ELR (cell line): ENCODE data around the gene VSIG8.

Experiments used
- DNase-seq: peaks from one replicate; pipeline ENCODE4 v3.0.0-alpha.2; 2015; ENCODE audit warnings: low read depth

The VSIG8 gene

GRCh38 chr1:159856576-159856975 is 5.9 kb downstream of the VSIG8 start:
- DNase-seq, result peak; percentile 35

- DNase-seq, result no peak
These were observed 6.7 kb downstream of the VSIG8 start for GRCh38 chr1:159855709-159856108.

DNA sequence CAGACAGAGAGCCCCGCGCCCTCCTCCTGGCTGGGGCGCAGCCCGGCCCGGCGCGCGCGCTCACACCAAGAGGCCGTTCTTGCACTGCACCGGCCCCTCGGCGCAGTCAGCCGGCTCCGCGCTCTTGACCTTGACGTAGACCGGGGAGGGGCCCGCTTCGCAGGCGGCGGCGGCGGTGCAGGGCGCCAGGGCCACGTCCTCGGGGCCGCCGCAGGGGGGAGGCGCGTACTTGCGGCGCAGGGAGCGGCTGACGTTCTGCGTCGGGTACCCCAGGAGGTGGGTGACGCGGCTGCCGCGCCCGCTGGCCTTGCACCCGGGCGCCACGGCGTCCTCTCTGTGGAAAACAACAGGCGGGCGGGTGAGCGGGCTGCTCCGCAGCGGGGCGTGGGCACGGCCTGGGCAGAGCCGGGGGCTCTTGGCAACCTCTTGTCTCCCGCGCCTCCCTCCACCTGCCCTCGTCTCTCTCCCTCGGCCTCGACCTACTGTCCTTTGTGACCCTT is 7.7 kb downstream of the VSIG8 start:
- DNase-seq, result peak; percentile 92

DNA sequence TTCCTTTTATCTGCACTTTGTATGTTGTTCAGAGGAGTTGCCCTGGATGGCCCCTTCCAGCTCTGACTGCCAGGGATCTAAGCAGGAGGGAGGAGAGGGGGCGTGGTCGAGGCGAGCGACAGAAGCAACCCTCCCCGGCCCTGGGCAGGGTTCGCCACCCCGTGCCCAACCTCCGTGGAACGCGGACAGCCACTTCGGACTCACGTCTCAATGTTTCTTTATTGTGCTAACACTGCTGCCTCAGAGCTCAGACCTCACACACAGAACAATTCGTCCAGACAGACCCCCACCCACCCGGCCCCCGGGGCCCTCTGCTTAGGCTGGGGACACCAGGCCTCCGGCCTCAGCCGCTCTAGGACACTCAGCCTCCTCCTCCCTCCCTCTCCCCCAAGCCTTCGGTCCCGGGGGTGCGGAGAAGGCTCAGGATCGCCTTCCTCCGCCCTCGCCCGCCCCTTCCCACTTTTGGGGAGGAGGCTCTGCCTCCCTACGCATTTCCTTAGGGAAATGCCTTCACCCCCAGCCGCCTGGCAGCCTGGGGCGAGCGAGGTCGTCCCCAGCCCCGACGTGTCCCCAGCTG is 8.3 kb downstream of the VSIG8 start:
- DNase-seq, result peak; percentile 80

DNA sequence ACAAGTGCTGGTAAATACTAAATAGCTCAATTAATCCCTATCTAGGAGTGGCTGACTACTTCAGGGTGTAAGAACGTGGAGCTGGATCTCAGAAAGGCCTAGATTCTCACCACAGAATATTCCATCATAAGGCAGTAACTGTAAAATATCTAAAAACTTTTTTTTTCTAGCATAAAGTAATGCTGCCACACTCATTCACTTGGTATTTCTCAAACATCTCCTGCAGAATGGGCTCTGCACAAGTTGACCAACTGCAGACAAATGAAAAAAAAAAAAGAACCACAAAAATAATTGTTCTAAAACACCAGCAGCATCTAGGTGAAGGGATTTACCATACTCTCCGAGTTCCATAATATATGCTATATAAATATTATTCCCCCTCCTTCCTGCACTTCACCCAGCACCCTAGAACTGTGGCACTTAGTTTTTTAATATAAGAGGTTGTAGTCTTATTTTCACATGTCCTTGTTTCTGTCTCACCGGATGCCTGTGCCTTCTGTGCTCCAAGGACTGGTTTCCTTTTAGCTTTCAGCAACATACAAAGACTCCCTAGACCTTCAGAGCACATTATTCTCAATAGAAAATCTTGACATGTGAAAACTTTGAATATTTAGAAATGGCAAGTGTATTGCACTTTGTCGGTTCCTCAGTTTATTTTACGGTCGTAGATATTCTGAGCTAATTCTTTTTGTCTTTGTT is 8.9 kb downstream of the VSIG8 start:
- peak; percentile 71 for DNase-seq

- DNase-seq, result peak; percentile 65
These were observed 11.1 kb downstream of the VSIG8 start for GRCh38 chr1:159851407-159851806.

GRCh38 chr1:159849626-159850366 is 12.7 kb downstream of the VSIG8 start:
- peak; percentile 89 for DNase-seq

DNA sequence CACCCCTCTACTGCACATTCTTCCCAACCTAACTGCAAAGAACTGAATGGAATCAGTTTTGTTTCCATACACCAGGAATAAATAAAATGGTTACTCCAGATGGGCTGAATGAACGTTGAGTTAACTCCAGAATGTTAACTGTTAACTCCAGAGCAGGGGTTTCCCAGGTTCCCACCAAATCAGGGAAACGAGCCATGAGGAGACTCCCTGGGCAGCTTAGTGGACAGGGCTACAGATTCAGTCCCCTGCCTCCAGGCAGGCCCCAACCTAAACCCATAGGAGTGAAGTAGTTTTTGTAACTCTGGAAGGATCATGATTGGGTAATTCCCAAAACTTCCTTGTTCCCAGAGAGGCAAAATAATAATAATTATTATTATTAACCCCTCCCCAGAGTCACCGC is 14.1 kb downstream of the VSIG8 start:
- DNase-seq, result no peak

DNA sequence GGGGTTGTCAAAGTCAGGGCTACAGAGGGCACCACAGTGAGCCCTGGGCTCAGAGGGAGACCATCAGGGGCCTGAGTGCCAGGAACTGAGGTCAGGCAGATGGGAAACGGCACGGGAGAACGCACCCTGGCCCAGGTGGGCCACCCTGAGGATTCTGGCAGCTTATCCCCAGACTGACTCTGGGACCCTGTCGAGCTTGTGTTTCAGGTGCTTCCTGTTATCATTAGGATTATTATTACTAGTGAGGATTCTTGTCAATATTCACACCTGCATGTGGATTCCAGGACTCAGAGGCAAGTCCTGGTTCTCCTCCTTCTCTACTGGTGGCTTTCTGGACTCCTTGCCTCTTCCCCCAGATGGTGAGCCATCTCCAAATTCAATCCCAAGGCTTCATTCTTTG is 15.2 kb downstream of the VSIG8 start:
- DNase-seq, result no peak

GRCh38 chr1:159845751-159846629 is 16.5 kb downstream of the VSIG8 start:
- no peak for DNase-seq

DNA sequence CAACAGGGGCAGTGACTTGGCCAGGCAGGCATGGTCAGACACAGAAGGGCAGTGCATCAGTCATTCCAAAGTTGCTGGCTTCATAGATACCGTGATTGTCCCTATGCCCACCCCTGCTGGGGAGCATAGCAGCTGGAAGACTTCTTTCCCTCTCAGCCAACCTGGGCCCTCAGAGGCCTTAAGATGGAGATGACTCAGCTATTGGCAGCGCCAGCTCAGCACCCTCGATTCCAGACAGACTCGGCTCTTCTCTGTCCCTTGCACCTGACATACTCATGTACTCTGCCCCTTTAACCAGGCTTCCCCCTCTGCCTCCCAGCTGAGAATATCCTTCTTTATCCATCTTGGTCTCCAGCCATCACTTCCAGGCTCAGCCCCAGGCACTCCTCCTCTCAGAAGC is 19.0 kb downstream of the VSIG8 start:
- DNase-seq, result peak; percentile 43

DNA sequence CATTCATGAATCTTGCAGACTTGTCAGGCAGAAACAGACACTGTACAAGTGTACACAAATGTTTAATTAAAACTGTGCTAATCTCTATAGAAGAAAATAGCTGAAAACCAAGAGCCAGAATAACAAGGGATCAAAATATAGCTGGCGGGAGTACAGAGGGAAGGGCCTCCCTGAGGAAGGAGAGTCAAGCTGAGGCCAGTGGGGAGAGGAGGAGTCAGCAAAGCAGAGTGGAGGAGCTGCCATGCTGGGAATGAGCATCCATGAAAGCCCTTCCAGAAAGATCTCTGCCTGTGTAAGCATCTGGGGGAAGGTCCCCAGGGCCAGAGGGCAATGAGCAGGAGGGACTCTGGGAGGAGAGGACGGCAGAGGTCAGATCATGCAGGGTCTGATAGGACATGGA is 20.7 kb downstream of the VSIG8 start:
- DNase-seq, result no peak

DNA sequence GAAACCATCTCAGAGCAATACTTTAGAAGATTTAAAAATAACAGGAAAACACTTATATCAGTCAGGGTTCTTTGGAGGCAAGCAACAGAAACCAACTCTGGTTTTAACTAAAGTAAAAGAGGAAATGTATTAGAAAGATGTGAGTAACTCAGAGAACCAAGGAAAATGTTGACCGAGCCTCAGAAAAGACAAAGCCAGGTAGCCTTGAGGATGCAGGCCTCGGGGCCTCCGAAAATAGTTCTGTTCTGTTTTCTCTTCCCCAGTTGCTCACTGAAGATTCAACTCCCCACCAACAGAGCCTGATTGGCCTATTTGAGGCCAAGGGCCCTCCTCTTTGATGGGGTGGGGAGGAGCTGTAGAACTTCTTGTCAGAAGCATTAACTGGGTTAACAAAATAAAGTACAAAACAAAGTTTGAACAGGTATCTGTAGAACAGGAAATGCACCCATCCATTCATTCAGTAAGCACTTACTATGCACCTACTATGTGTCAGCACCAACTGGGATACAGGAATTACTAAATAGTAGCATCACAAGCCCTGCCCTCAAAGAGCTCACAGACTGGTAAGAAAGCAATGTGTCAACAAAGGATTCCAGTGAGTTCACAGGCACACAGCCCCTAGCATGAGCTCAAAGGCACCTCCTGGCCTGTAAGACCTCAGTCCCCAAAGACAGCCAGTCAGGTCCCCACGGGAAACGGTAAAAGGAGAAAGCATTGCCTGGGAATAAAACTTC is 23.2 kb downstream of the VSIG8 start:
- no peak for DNase-seq

- no peak for DNase-seq
These were observed 23.7 kb downstream of the VSIG8 start for GRCh38 chr1:159838715-159839114.

DNA sequence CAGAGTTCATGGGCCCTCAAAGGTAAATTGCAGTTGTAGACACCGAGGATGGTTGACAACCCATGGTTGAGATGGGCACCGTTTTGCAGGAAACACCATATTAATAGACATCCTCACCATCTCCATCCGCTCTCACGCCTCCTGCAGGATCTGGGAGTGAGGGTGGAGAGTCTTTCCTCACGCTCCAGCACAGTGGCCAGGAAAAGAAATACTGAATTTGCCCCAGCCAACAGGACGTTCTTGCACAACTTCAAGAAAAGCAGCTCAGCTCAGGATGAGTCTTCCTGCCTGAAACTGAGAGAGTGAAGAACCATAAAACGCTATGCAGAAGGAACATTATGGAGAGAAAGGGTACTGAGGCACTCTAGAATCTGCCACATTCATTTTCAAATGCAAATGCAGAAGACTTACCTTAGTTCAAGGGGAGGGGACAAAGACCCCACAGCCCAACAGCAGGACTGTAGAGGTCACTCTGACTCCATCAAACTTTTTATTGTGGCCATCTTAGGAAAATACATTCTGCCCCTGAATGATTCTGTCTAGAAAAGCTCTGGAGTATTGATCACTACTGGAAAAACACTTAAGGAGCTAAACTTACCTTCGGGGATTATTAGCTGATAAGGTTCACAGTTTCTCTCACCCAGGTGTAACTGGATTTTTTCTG is 26.5 kb downstream of the VSIG8 start:
- DNase-seq, result no peak

DNA sequence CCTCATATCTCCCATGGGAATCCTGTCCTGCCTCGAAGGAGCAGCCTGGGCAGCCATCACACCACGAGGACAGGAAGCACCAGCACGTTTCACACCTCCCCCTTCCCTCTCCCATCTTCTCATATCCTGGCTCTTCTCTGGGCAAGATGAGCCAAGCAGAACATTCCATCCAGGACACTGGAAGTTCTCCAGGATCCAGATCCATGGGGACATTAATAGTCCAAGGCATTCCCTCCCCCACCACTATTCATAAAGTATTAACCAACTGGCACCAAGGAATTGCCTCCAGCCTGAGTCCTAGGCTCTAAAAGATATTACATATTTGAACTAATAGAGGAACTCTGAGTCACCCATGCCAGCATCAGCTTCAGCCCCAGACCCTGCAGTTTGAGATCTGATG is 27.1 kb downstream of the VSIG8 start:
- peak; percentile 17 for DNase-seq

DNA sequence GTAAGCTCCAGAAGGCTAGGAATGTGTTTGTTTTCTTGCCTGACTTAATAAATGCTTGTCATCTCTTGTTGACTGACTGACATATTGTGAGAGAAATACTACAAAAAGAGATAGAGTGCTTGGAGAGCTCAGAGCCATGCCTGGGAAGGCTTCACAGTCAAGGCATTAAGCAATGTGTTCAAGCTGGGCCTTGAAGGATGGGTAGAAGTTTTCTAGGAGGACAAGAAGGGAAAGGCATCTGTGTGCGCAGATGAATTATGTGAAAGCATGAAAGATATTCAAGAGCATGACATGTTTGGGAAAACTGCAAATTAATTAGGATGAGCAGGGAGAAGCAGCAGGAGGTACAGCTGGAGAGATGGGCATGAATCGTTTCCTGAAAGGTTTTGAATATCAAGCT is 30.1 kb downstream of the VSIG8 start:
- no peak for DNase-seq

DNA sequence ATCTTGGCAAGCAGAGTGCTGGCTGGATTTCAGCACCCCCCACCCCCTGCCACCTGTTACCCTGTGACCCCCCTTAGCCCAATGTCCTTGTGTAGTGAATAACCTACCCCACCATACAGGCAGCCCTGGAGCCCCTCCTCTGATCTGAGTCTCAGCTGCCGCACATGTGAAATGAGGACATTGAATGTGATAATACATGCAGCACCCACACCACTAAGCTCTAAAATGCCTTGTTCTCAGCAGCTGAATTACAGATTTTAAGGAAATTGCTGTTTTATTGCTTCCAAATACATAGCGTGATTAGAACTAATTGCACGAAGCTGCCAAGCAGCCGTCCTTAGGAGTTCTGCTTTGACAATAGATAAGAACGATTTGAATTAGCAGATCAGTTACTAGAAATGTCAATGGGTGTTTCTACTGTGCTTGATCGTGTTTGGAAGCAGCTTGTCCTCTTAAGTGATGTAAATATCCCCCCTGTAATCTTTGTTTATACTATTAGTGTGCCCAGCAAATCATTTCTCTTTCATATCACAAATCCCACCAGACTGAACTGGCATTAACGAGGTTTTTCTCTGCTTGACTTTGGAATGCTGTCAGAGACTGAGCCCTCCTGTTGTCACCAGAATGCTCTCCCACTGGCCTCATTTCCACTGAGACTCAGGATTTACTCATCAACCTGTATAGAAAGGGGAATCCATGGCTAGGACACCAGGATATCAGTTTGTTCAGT is 30.9 kb downstream of the VSIG8 start:
- DNase-seq, result no peak

- DNase-seq, result no peak
These were observed 31.7 kb downstream of the VSIG8 start for GRCh38 chr1:159830722-159831121.

- peak; percentile 83 for DNase-seq
These were observed 32.5 kb downstream of the VSIG8 start for GRCh38 chr1:159829822-159830465.
